Peyer's patch (tissue), 4 donors: ENCODE results near the gene ZNF841.

Experiments used
- POLR2A ChIP-seq, 2 donors: fragments of 450-650 bp; IDR thresholded peaks; one replicate each; pipeline ENCODE4 v1.5.1; 2017; ENCODE audit warnings: antibody characterized with exemption in 2 of 2, mild to moderate bottlenecking in 2 of 2, moderate library complexity in 2 of 2
- TF ChIP-seq, protein P1 (sequence below), 6 experiments: fragments of 450-650 bp in 4 of 6; fragments of 200-600 bp in 2 of 6; sonication (generic) in 1 of 6; IDR thresholded peaks; one replicate each; pipeline ENCODE4 v1.5.1; 2017 to 2019; ENCODE audit warnings: antibody characterized with exemption in 6 of 6, mild to moderate bottlenecking in 3 of 6, moderate library complexity in 1 of 6

- TF ChIP-seq, protein P1, sequence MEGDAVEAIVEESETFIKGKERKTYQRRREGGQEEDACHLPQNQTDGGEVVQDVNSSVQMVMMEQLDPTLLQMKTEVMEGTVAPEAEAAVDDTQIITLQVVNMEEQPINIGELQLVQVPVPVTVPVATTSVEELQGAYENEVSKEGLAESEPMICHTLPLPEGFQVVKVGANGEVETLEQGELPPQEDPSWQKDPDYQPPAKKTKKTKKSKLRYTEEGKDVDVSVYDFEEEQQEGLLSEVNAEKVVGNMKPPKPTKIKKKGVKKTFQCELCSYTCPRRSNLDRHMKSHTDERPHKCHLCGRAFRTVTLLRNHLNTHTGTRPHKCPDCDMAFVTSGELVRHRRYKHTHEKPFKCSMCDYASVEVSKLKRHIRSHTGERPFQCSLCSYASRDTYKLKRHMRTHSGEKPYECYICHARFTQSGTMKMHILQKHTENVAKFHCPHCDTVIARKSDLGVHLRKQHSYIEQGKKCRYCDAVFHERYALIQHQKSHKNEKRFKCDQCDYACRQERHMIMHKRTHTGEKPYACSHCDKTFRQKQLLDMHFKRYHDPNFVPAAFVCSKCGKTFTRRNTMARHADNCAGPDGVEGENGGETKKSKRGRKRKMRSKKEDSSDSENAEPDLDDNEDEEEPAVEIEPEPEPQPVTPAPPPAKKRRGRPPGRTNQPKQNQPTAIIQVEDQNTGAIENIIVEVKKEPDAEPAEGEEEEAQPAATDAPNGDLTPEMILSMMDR (IDR thresholded peaks at IDR 0.05): no peak
- no peak for TF ChIP-seq POLR2A (IDR thresholded peaks at IDR 0.05)
Observed at GRCh38 chr19:52069653-52070052, 25.9 kb downstream of the ZNF841 start.
